HAP-1 (cell line): Measurements from ENCODE around the gene AMELY.
"Not testable (repeated sequence)": the region's sequence is repeated elsewhere in the genome, so short reads cannot be mapped to it uniquely, and the experiment has no call there.

Source experiments
- DNase-seq, 2 experiments: peaks; one replicate each; pipeline ENCODE4 v3.0.0-alpha.2; 2016 to 2020; ENCODE audit warnings: low spot score in 2 of 2
- H3K27me3 ChIP-seq: fragments of 250-450 bp; sonication (Bioruptor Pico); 2 replicates; pipeline ENCODE4 v1.5.1; 2020; ENCODE audit warnings: low read depth, mild to moderate bottlenecking, moderate library complexity
- H3K36me3 ChIP-seq: fragments of 250-450 bp; sonication (Bioruptor Pico); replicated peaks from 2 replicates; pipeline ENCODE4 v1.5.1; 2020; ENCODE audit warnings: mild to moderate bottlenecking
- H3K4me1 ChIP-seq: fragments of 250-450 bp; sonication (Bioruptor Pico); 2 replicates; pipeline ENCODE4 v1.5.1; 2020; ENCODE audit warnings: mild to moderate bottlenecking
- H3K4me3 ChIP-seq: fragments of 250-450 bp; sonication (Bioruptor Pico); 2 replicates; pipeline ENCODE4 v1.5.1; 2020; ENCODE audit warnings: mild to moderate bottlenecking, moderate library complexity
- H3K9me3 ChIP-seq: fragments of 250-450 bp; sonication (Bioruptor Pico); 2 replicates; pipeline ENCODE4 v1.5.1; 2020; ENCODE audit warnings: mild to moderate bottlenecking, moderate library complexity
- in situ Hi-C: fragments of 300-500 bp; cut with MboI; formaldehyde crosslinking; loops from 3 replicates; pipeline ENCODE4 v1.14.3; 2020; ENCODE audit warnings: low sequenced_read_pairs, inconsistent platforms, mixed read lengths

AMELY gene

GRCh38 chrY:6907591-6907990 lies 4.0 kb downstream of the AMELY start:
- in situ Hi-C loops = no loop called here
- Histone ChIP-seq H3K4me3 (no peak overlapping the region), H3K9me3 (no peaks in the 10 kb centered on the region), H3K36me3 (no peaks in the 10 kb centered on the region), H3K4me1 (no peaks in the 10 kb centered on the region), H3K27me3 (no peaks in the 10 kb centered on the region)
- no peak for DNase-seq

- DNase-seq, H3K4me3 ChIP-seq, H3K4me1 ChIP-seq, H3K36me3 ChIP-seq, in situ Hi-C loops, H3K27me3 ChIP-seq, H3K9me3 ChIP-seq: not testable (repeated sequence)
These were observed 9.4 kb downstream of the AMELY start for GRCh38 chrY:6902116-6902515.

- Histone ChIP-seq H3K4me1 (no peaks in the 10 kb centered on the region), H3K4me3 (no peak overlapping the region), H3K27me3 (no peaks in the 10 kb centered on the region), H3K36me3 (no peaks in the 10 kb centered on the region), H3K9me3 (no peaks in the 10 kb centered on the region)
- DNase-seq = no peak
- in situ Hi-C loops = no loop called here
These were observed 16.3 kb downstream of the AMELY start for GRCh38 chrY:6895236-6895635.

DNA sequence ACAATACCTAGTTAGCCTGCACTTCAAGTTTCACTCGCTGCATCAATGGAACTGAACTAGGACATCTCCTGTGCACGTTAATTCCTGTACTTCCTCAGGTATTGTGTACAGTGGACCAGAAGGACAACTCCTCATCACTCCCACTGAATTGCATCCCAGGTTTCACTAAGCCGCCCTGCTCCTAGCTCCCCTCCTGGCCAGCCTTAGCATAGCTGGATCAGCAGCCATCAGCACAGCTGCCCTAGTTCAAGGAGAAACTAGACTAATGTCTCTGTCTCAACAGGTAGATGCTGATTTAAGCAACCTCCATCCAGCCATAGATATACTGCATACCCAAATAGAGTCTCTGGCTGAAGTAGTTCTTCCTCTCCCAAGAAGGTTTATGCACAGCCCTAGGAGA lies 17.1 kb downstream of the AMELY start:
- H3K36me3 ChIP-seq = no peaks in the 10 kb centered on the region
- in situ Hi-C loops = no loop called here
- no peaks in the 10 kb centered on the region for H3K27me3 ChIP-seq
- H3K4me1 ChIP-seq = no peaks in the 10 kb centered on the region
- DNase-seq = no peak
- no peaks in the 10 kb centered on the region for H3K9me3 ChIP-seq
- H3K4me3 ChIP-seq = no peak overlapping the region

- H3K36me3 ChIP-seq = no peaks in the 10 kb centered on the region
- in situ Hi-C loops = no loop called here
- H3K4me3 ChIP-seq = no peak overlapping the region
- no peaks in the 10 kb centered on the region for H3K9me3 ChIP-seq
- no peak for DNase-seq
- H3K27me3 ChIP-seq = no peaks in the 10 kb centered on the region
- no peaks in the 10 kb centered on the region for H3K4me1 ChIP-seq
These were observed 62.2 kb downstream of the AMELY start for GRCh38 chrY:6849384-6849783.

DNA sequence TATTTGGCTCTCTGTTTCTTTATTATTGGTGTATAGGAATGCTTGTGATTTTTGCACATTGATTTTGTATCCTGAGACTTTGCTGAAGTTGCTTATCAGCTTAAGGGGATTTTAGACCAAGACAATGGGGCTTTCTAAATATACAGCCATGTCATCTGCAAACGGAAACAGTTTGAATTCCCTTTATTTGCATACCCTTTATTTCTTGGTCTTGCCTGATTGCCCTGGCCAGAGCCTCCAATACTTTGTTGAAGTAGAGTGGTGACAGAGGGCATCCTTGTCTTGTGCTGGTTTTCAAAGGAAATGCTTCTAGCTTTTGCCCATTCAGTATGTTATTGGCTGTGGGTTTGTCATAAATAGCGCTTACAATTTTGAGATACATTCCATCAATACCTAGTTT lies 68.9 kb downstream of the AMELY start:
- in situ Hi-C loops, H3K4me3 ChIP-seq, DNase-seq, H3K9me3 ChIP-seq, H3K36me3 ChIP-seq, H3K27me3 ChIP-seq, H3K4me1 ChIP-seq: not testable (repeated sequence)
